GM12878 (cell line): ENCODE data around the gene TGFB2. TPM values are rescaled to one million over a fixed set of nuclear protein-coding genes. Genes with fewer than 3 reads are reported as not detected.
A peak's percentile ranks its signal among the peaks of the same experiment; 100 is the strongest.

Experiments
- ATAC-seq: fragments of 200-7000 bp; cut with Tn5 transposase; 3 replicates; pipeline ENCODE4 v1.9.1; 2020; ENCODE audit warnings: mild to moderate bottlenecking, moderate library complexity
- BruUV-seq: library from RNA; stranded (reverse); fragments of 400-500 nt; replicated peaks from 2 replicates; lab custom pipeline; 2021; lab: Mats Ljungman, UMichigan
- CTCF ChIA-PET: fragments of 300-600 bp; sonication (Branson Sonifier 250); formaldehyde crosslinking; extraction: SDS; loops from one replicate; lab custom pipeline; 2021; ENCODE audit warnings: inconsistent platforms; lab: Yijun Ruan, JAX
- POLR2A ChIA-PET: fragments of 350-600 bp; formaldehyde crosslinking; extraction: SDS; loops from one replicate; lab custom pipeline; 2021; ENCODE audit warnings: inconsistent platforms; lab: Charles Lee
- RAD21 ChIA-PET: fragments of 300-600 bp; sonication (Branson Sonifier 250); formaldehyde crosslinking; loops from one replicate; lab custom pipeline; 2023; ENCODE audit warnings: antibody characterized with exemption; ENCODE audit not compliant: unreplicated experiment; lab: Charles Lee
- SMC1A ChIA-PET: fragments of 300-600 bp; sonication (Branson Sonifier 250); formaldehyde crosslinking; loops from one replicate; lab custom pipeline; 2023; ENCODE audit not compliant: unreplicated experiment, uncharacterized antibody; lab: Charles Lee
- DNase-seq: peaks from one replicate; pipeline ENCODE4 v3.0.0-alpha.2; 2011; ENCODE audit warnings: low read depth, low spot score
- FAIRE-seq: peaks from 3 replicates; lab custom pipeline; 2011; peaks lifted over from hg19 to GRCh38; lab: Jason Lieb, UNC
- H2AFZ ChIP-seq: 2 replicates; pipeline ENCODE4 v1.6.0; 2011; ENCODE audit warnings: low read depth, low read length, control low read depth; ENCODE audit not compliant: control insufficient read depth
- H3K27ac ChIP-seq: 2 replicates; pipeline ENCODE4 v1.5.1; 2011; ENCODE audit warnings: control low read depth; ENCODE audit not compliant: control insufficient read depth, insufficient read depth
- H3K27me3 ChIP-seq, 2 experiments: replicated peaks in 1 of 2; 2 replicates each; pipeline versions ENCODE4 v1.6.0 to v1.6.1; 2011; ENCODE audit warnings: low read length in 1 of 2; ENCODE audit not compliant: control insufficient read depth in 2 of 2, insufficient read depth in 2 of 2
- H3K36me3 ChIP-seq, 2 experiments: 2 replicates each; pipeline ENCODE4 v1.5.1; 2011; ENCODE audit warnings: low read length in 1 of 2; ENCODE audit not compliant: control insufficient read depth in 2 of 2, insufficient read depth in 2 of 2
- H3K4me1 ChIP-seq: 2 replicates; pipeline ENCODE4 v1.6.1; 2011; ENCODE audit warnings: mild to moderate bottlenecking, low read length, moderate library complexity, mixed read lengths; ENCODE audit not compliant: control insufficient read depth, insufficient read depth
- H3K4me2 ChIP-seq: 2 replicates; pipeline ENCODE4 v1.6.0; 2011; ENCODE audit warnings: control low read depth; ENCODE audit not compliant: control insufficient read depth, insufficient read depth
- H3K4me3 ChIP-seq: fragments of 200-600 bp; sonication (generic); 2 replicates; pipeline ENCODE4 v1.5.1; 2016
- H3K79me2 ChIP-seq: 2 replicates; pipeline ENCODE4 v1.6.0; 2011; ENCODE audit warnings: low read length; ENCODE audit not compliant: control insufficient read depth, insufficient read depth
- H3K9ac ChIP-seq: 2 replicates; pipeline ENCODE4 v1.8.0; 2011; ENCODE audit warnings: low read length, control low read depth, mixed read lengths; ENCODE audit not compliant: control insufficient read depth, insufficient read depth
- H3K9me3 ChIP-seq: replicated peaks from 3 replicates; pipeline ENCODE4 v1.5.1; 2011; ENCODE audit warnings: mild to moderate bottlenecking, low read length; ENCODE audit not compliant: control insufficient read depth, insufficient read depth
- H4K20me1 ChIP-seq: 2 replicates; pipeline ENCODE4 v1.6.0; 2011; ENCODE audit not compliant: control insufficient read depth, insufficient read depth
- CEBPB ChIP-seq, 2 experiments: fragments of 150-350 bp in 1 of 2; IDR thresholded peaks; 2 replicates each; pipeline ENCODE4 v1.6.1; 2012 to 2014; ENCODE audit warnings: low read depth in 2 of 2, low read length in 2 of 2, borderline replicate concordance in 1 of 2, inconsistent platforms in 1 of 2
- KAT2A ChIP-seq: conservative IDR thresholded peaks from 2 replicates; pipeline ENCODE4 v1.6.1; 2011; ENCODE audit warnings: low read depth, low read length; ENCODE audit not compliant: control insufficient read depth
- NR2F1 ChIP-seq: fragments of 450-650 bp; conservative IDR thresholded peaks from 2 replicates; pipeline ENCODE4 v1.6.1; 2017; ENCODE audit warnings: mild to moderate bottlenecking
- RAD21 ChIP-seq: IDR thresholded peaks from 2 replicates; pipeline ENCODE4 v1.6.1; 2011; ENCODE audit warnings: mild to moderate bottlenecking, low read depth, low read length, moderate library complexity; ENCODE audit not compliant: insufficient read depth
- SMC3 ChIP-seq: IDR thresholded peaks from 2 replicates; pipeline ENCODE4 v1.6.1; 2011; ENCODE audit warnings: low read length, improper control_type of control experiment, borderline replicate concordance
- ZNF217 ChIP-seq: fragments of 450-650 bp; IDR thresholded peaks from 2 replicates; pipeline ENCODE4 v1.6.1; 2017; ENCODE audit warnings: antibody characterized with exemption, mild to moderate bottlenecking
- WGBS: methylation state at CpG from one replicate; pipeline ENCODE4 v1.1.6; 2016; ENCODE audit warnings: low lambda C conversion rate; ENCODE audit not compliant: insufficient replicate concordance, insufficient coverage; ENCODE audit errors: missing lambda C conversion rate; 5-methylcytosine and 5-hydroxymethylcytosine counted together
- in situ Hi-C: fragments of 300-500 bp; cut with MboI; formaldehyde crosslinking; loops from 9 replicates; pipeline ENCODE4 v1.14.3; 2018; ENCODE audit warnings: mixed read lengths
- intact Hi-C: fragments of 100-400 bp; cut with micrococcal nuclease; formaldehyde crosslinking; loops from one replicate; pipeline ENCODE4 v1.14.2; 2022; ENCODE audit not compliant: unreplicated experiment
- polyA plus RNA-seq, 11 experiments: library from polyadenylated mRNA; depleted of rRNA in 4 of 11; unstranded in 6 of 11; stranded (reverse) in 5 of 11; fragments of >200 nt; fragmentation: Nextera tagmentation in 4 of 11; fragmentation: Illumina TruSeq in 1 of 11; extraction: Ambion mirVana in 4 of 11; extraction: Trizol in 1 of 11; gene quantifications; 1 replicate in 1 of 11; 2 replicates in 10 of 11; pipeline versions ENCODE4 v1.2.1 to v1.2.3, GENCODE V29; 2011 to 2016; ENCODE audit warnings: inconsistent platforms in 2 of 11, missing spikeins in 2 of 11, low read depth in 1 of 11
- total RNA-seq, 4 experiments: library from RNA; depleted of rRNA in 3 of 4; stranded (reverse); fragments of >200 nt in 3 of 4; fragmentation: Illumina TruSeq in 1 of 4; extraction: Trizol in 1 of 4; gene quantifications; 2 replicates each; pipeline versions ENCODE4 v1.2.1 to v1.2.3, GENCODE V29; 2013 to 2021
- TF ChIP-seq, protein P1 (sequence below), 3 experiments: IDR thresholded peaks in 2 of 3; conservative IDR thresholded peaks in 1 of 3; 2 replicates each; pipeline ENCODE4 v1.5.1; 2011; ENCODE audit warnings: low read depth in 3 of 3, low read length in 3 of 3, mild to moderate bottlenecking in 3 of 3, control low read depth in 2 of 3, moderate library complexity in 2 of 3, inconsistent platforms in 1 of 3, mixed read lengths in 1 of 3; ENCODE audit not compliant: control insufficient read depth in 2 of 3, insufficient read depth in 1 of 3; ENCODE audit errors: extremely low read depth in 1 of 3
- TF ChIP-seq, protein P2 (sequence below): IDR thresholded peaks from 2 replicates; pipeline ENCODE4 v1.6.1; 2011; ENCODE audit warnings: borderline replicate concordance, low read depth, mild to moderate bottlenecking, moderate library complexity, low read length; ENCODE audit not compliant: insufficient read depth, poor library complexity, severe bottlenecking

TGFB2 gene
- total and polyA plus RNA-seq, 10 of the 15 experiments (the other 5 are each of a cell fraction or from before 2014, with no cell fraction given), result 0.03 to 0.11 (median 0.04) TPM; not detected in 6

DNA sequence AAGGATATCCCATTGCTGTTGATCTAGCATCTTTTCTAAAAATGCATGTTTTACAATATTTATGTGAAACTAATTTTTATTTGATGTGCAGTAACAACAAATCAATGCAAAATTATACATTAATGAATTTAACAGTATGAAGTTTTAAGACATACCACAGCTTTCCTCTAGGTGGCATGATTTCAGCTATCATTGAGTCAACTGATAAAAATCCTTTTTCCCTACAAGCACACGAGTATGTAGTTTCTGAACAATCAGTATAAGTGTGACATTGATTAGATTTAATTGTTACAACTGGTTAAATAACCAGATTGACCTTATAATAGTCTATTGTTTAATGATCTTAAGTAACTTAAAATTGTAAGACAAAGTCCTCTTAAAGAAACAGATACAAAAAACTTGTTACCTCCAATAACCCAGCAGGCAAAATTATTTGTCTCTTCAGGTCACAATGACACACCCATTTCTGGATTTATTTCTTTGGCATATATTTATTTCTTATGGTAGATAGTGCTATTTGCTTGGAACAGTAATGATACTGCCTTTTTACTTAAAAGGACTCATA is 5.8 kb upstream of the TGFB2 start:
- H3K27ac ChIP-seq, result no peak overlapping the region
- no peak overlapping the region for H3K4me2 ChIP-seq
- RAD21 ChIA-PET, result interaction anchor here (0.9 to 1.9 kb wide), 4 partner anchors 10 to 1474 kb away, joined by 3 to 9 read pairs (median 4); no protein-coding TSS in a partner anchor
- SMC1A ChIA-PET, result interaction anchor here (0.6 to 1.3 kb wide), 4 partner anchors 32 to 1047 kb away, joined by 3 read pairs; no protein-coding TSS in a partner anchor
- no peaks in the 10 kb centered on the region for H4K20me1 ChIP-seq
- no peaks in the 10 kb centered on the region for H3K27me3 ChIP-seq
- CTCF ChIA-PET, result interaction anchor here (0.9 to 2.8 kb wide), 17 partner anchors 9 to 1473 kb away, joined by 3 to 12 read pairs (median 5); no protein-coding TSS in a partner anchor
- peak; percentile 84 for FAIRE-seq
- H3K79me2 ChIP-seq, result no peaks in the 10 kb centered on the region
- H2AFZ ChIP-seq, result no peak overlapping the region
- no peaks in the 10 kb centered on the region for H3K36me3 ChIP-seq
- TF ChIP-seq NR2F1, result no peak
- TF ChIP-seq RAD21, result peak; percentile 58
- TF ChIP-seq SMC3, result peak; percentile 64
- TF ChIP-seq ZNF217, result no peak
- TF ChIP-seq, protein P1, sequence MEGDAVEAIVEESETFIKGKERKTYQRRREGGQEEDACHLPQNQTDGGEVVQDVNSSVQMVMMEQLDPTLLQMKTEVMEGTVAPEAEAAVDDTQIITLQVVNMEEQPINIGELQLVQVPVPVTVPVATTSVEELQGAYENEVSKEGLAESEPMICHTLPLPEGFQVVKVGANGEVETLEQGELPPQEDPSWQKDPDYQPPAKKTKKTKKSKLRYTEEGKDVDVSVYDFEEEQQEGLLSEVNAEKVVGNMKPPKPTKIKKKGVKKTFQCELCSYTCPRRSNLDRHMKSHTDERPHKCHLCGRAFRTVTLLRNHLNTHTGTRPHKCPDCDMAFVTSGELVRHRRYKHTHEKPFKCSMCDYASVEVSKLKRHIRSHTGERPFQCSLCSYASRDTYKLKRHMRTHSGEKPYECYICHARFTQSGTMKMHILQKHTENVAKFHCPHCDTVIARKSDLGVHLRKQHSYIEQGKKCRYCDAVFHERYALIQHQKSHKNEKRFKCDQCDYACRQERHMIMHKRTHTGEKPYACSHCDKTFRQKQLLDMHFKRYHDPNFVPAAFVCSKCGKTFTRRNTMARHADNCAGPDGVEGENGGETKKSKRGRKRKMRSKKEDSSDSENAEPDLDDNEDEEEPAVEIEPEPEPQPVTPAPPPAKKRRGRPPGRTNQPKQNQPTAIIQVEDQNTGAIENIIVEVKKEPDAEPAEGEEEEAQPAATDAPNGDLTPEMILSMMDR (IDR thresholded peaks at IDR 0.05 in 2 of 3, conservative IDR thresholded peaks at IDR 0.05 in 1 of 3; ENCODE audit: control insufficient read depth in 2 of 3, extremely low read depth in 1 of 3, insufficient read depth in 1 of 3, low read depth in 3 of 3, low read length in 3 of 3), result peak; percentile 58 to 65 (median 58)
- TF ChIP-seq CEBPB (IDR thresholded peaks at IDR 0.05; ENCODE audit: borderline replicate concordance in 1 of 2, low read depth in 2 of 2, low read length in 2 of 2), result no peak
- TF ChIP-seq, protein P2, sequence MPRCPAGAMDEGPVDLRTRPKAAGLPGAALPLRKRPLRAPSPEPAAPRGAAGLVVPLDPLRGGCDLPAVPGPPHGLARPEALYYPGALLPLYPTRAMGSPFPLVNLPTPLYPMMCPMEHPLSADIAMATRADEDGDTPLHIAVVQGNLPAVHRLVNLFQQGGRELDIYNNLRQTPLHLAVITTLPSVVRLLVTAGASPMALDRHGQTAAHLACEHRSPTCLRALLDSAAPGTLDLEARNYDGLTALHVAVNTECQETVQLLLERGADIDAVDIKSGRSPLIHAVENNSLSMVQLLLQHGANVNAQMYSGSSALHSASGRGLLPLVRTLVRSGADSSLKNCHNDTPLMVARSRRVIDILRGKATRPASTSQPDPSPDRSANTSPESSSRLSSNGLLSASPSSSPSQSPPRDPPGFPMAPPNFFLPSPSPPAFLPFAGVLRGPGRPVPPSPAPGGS, result no peak
- TF ChIP-seq KAT2A, result no peak
- TF ChIP-seq, all 136 proteins: peak for 3
- Histone ChIP-seq H3K4me1 (no peaks in the 10 kb centered on the region), H3K4me3 (no peak overlapping the region), H3K9ac (no peak overlapping the region), H3K9me3 (no peaks in the 10 kb centered on the region)
- no peak for DNase-seq
- POLR2A ChIA-PET, result no interaction called here
- in situ Hi-C loops (no loop called here), intact Hi-C loops (loop anchor here (1.0 to 10.0 kb wide), 4 partner anchors 181 to 1473 kb away; no protein-coding TSS in a partner anchor)
- no TSS peak for BruUV-seq
- ATAC-seq, result peak; percentile 69
- WGBS, result 4% methylated on average over 1 of the region's 1 CpG
